ENCODE data around the gene MEMO1. TPM values are rescaled to one million over a fixed set of nuclear protein-coding genes. Genes with fewer than 3 reads are reported as not detected.
"Not testable (repeated sequence)": the region's sequence is repeated elsewhere in the genome, so short reads cannot be mapped to it uniquely, and the experiment has no call there.

MEMO1 gene
- total RNA-seq, 1 donor from 2014 or later, result 41.9 TPM

DNA sequence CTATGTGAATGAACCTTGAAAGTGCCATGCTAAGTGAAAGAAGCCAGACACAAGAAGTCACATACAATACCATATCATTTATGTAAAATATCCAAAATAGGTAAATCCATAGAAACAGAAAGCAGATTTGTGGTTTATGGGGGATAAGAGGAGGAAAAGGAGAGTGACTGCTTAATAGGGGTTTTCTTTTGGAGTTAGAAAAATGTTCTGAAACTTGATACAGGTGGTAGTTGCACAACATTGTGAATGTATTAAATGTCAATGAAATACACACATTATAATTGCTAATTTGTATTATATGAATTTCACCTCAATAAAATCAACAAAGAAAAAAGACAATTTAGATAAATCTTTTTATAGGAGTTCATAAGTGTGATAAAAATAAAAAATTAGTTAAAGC is 37.1 kb downstream of the MEMO1 start:
- TF ChIP-seq, protein P1, sequence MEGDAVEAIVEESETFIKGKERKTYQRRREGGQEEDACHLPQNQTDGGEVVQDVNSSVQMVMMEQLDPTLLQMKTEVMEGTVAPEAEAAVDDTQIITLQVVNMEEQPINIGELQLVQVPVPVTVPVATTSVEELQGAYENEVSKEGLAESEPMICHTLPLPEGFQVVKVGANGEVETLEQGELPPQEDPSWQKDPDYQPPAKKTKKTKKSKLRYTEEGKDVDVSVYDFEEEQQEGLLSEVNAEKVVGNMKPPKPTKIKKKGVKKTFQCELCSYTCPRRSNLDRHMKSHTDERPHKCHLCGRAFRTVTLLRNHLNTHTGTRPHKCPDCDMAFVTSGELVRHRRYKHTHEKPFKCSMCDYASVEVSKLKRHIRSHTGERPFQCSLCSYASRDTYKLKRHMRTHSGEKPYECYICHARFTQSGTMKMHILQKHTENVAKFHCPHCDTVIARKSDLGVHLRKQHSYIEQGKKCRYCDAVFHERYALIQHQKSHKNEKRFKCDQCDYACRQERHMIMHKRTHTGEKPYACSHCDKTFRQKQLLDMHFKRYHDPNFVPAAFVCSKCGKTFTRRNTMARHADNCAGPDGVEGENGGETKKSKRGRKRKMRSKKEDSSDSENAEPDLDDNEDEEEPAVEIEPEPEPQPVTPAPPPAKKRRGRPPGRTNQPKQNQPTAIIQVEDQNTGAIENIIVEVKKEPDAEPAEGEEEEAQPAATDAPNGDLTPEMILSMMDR (IDR thresholded peaks at IDR 0.05; ENCODE audit: borderline replicate concordance), result no peak
- no peaks in the 10 kb centered on the region for H3K27me3 ChIP-seq (ENCODE audit: low read depth)
- intact Hi-C loops (cut with micrococcal nuclease), result no loop called here
- H3K9me3 ChIP-seq (replicated peaks), result no peaks in the 10 kb centered on the region
- no peak for DNase-seq
- no peaks in the 10 kb centered on the region for H3K4me1 ChIP-seq
- no peaks in the 10 kb centered on the region for H3K36me3 ChIP-seq
- H3K4me3 ChIP-seq, result no peak overlapping the region
- H3K27ac ChIP-seq (replicated peaks), result no peak overlapping the region

- no peaks in the 10 kb centered on the region for H3K4me1 ChIP-seq
- H3K27ac ChIP-seq (replicated peaks), result no peak overlapping the region
- DNase-seq, result no peak
- intact Hi-C loops (cut with micrococcal nuclease), result no loop called here
- TF ChIP-seq, protein P1 (IDR thresholded peaks at IDR 0.05; ENCODE audit: borderline replicate concordance), result no peak
- H3K4me3 ChIP-seq, result no peak overlapping the region
- no peaks in the 10 kb centered on the region for H3K27me3 ChIP-seq (ENCODE audit: low read depth)
- H3K9me3 ChIP-seq (replicated peaks), result no peaks in the 10 kb centered on the region
- no peaks in the 10 kb centered on the region for H3K36me3 ChIP-seq
These were observed 38.7 kb downstream of the MEMO1 start for GRCh38 chr2:31972059-31972458.

DNA sequence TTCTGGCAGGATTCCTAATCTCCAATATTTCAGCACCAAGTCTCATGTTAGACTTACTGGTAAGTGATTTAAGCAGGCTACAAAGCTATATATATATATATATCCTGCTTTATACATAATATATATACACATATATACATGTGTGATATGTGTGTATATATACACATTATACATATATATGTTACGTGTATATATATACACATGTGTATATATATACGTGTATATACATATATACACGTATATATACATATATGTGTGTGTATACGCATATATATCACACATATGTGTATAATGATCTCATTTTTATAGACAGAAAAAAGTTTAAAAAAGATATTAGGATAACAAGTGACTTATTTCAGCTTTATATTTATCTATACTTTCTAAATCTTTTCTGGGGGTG is 41.6 kb downstream of the MEMO1 start:
- Histone ChIP-seq H3K27me3 (ENCODE audit: low read depth) (no peaks in the 10 kb centered on the region), H3K4me3 (no peak overlapping the region), H3K27ac (replicated peaks) (no peak overlapping the region), H3K9me3 (replicated peaks) (no peaks in the 10 kb centered on the region), H3K36me3 (no peaks in the 10 kb centered on the region), H3K4me1 (no peaks in the 10 kb centered on the region)
- no peak for DNase-seq
- TF ChIP-seq, protein P1 (IDR thresholded peaks at IDR 0.05; ENCODE audit: borderline replicate concordance), result no peak
- intact Hi-C loops (cut with micrococcal nuclease), result no loop called here

- H3K36me3 ChIP-seq, result no peaks in the 10 kb centered on the region
- no peaks in the 10 kb centered on the region for H3K9me3 ChIP-seq (replicated peaks)
- DNase-seq, result no peak
- H3K27me3 ChIP-seq (ENCODE audit: low read depth), result no peaks in the 10 kb centered on the region
- no peaks in the 10 kb centered on the region for H3K4me1 ChIP-seq
- intact Hi-C loops (cut with micrococcal nuclease), result no loop called here
- no peak overlapping the region for H3K27ac ChIP-seq (replicated peaks)
- TF ChIP-seq, protein P1 (IDR thresholded peaks at IDR 0.05; ENCODE audit: borderline replicate concordance), result no peak
- no peak overlapping the region for H3K4me3 ChIP-seq
These were observed 43.0 kb downstream of the MEMO1 start for GRCh38 chr2:31967790-31968189.

- H3K9me3 ChIP-seq (replicated peaks); H3K36me3 ChIP-seq; H3K4me3 ChIP-seq; intact Hi-C loops (cut with micrococcal nuclease); H3K27me3 ChIP-seq (ENCODE audit: low read depth); DNase-seq; H3K27ac ChIP-seq (replicated peaks); H3K4me1 ChIP-seq: not testable (repeated sequence)
These were observed 44.4 kb downstream of the MEMO1 start for GRCh38 chr2:31966402-31966801.

DNA sequence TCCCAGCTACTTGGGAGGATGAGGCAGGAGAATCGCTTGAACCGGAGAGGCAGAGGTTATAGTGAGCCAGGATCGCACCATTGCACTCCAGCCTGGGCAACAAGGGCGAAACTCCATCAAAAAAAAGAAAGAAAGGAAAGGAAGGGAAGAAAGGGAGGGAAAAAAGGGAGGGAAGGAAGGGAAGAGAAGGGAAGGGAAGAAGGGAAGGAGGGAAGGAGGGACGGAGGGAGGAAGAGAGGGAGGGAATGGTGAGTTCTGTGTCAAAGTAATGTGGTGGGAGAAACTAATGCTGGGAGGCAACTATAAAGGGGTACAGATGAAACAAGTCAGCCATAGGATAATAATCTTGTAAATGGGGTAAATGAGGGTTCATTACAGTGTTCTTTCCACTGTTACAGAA is 45.7 kb downstream of the MEMO1 start:
- TF ChIP-seq, protein P1 (IDR thresholded peaks at IDR 0.05; ENCODE audit: borderline replicate concordance), result no peak
- no peak overlapping the region for H3K27ac ChIP-seq (replicated peaks)
- no peaks in the 10 kb centered on the region for H3K36me3 ChIP-seq
- H3K4me1 ChIP-seq, result peaks cover 18% of the 10 kb centered on the region
- H3K4me3 ChIP-seq, result no peak overlapping the region
- no peak for DNase-seq
- no peaks in the 10 kb centered on the region for H3K9me3 ChIP-seq (replicated peaks)
- no peaks in the 10 kb centered on the region for H3K27me3 ChIP-seq (ENCODE audit: low read depth)
- intact Hi-C loops (cut with micrococcal nuclease), result no loop called here

Measured in left ventricle myocardium inferior (tissue), 1 donor.